C4-2B (cell line): Measurements from ENCODE around the gene S1PR4.

ENCODE experiments used
- ZFX ChIP-seq: fragments of 450-650 bp; IDR thresholded peaks from 2 replicates; pipeline ENCODE4 v1.6.1; 2017
- TF ChIP-seq, protein P1 (sequence below): fragments of 450-650 bp; conservative IDR thresholded peaks from 2 replicates; pipeline ENCODE4 v1.5.1; 2017; ENCODE audit warnings: mild to moderate bottlenecking

DNA sequence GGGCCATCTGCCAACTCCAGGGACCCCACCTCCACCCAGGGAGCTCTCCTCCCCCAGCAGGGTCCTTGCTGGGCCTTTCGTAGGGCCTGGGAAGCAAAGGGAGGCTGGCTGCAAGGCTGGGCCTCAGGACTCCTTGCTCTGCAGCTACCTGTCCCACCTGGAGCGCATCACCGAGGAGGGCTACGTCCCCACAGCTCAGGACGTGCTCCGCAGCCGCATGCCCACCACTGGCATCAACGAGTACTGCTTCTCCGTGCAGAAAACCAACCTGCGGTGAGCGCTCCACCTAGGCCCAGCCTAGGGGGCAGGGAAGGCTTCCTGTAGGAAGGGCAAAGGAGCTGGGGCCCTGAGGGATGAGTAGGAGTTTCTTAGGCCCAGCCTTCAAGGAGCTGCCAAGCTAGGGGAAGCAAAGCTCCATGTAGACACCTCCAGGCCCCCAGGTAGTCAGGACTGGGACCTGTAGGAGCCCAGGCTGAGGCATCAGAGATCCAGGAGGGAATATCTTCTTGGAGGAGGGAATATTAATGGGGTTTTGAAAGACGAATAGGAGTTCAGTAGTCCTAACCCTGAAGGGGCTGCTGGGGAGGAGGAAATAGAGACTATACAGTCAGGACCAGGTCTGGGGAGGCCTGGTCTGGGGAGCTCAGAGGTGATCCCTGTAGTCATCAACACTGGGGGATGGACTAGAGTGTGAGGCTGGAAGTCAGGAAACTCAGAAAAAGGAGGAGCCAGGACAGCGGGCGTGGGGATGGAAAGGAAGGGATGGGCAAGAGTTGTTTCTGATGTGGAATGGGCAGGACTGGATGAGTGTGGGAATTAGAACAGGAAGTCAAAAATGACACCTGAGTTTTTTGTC, 26.8 kb upstream of the S1PR4 start:
- TF ChIP-seq, protein P1, sequence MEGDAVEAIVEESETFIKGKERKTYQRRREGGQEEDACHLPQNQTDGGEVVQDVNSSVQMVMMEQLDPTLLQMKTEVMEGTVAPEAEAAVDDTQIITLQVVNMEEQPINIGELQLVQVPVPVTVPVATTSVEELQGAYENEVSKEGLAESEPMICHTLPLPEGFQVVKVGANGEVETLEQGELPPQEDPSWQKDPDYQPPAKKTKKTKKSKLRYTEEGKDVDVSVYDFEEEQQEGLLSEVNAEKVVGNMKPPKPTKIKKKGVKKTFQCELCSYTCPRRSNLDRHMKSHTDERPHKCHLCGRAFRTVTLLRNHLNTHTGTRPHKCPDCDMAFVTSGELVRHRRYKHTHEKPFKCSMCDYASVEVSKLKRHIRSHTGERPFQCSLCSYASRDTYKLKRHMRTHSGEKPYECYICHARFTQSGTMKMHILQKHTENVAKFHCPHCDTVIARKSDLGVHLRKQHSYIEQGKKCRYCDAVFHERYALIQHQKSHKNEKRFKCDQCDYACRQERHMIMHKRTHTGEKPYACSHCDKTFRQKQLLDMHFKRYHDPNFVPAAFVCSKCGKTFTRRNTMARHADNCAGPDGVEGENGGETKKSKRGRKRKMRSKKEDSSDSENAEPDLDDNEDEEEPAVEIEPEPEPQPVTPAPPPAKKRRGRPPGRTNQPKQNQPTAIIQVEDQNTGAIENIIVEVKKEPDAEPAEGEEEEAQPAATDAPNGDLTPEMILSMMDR: no peak
- TF ChIP-seq ZFX: no peak
